ENCODE measurements around the gene PCBP3. TPM values are rescaled to one million over a fixed set of nuclear protein-coding genes. Genes with fewer than 3 reads are reported as not detected.

The PCBP3 gene
- total RNA-seq, 4 donors from 2014 or later, result 0.77 to 8.6 (median 3.2) TPM; not detected in 1

GRCh38 chr21:45897191-45898027 is 253.9 kb downstream of the PCBP3 start:
- no peak for DNase-seq
- Histone ChIP-seq H3K4me1 (peaks cover 0 to 8% of the 10 kb centered on the region in 2 donors), H3K27me3 (no peaks in the 10 kb centered on the region), H3K4me3 (no peak overlapping the region), H3K27ac (no peak overlapping the region), H3K36me3 (no peaks in the 10 kb centered on the region), H3K9me3 (no peaks in the 10 kb centered on the region)
- intact Hi-C loops (cut with DNase I; ENCODE audit: low total_unique reads), result no loop called here
- TF ChIP-seq CTCF (IDR thresholded peaks at IDR 0.05), result no peak
- TF ChIP-seq POLR2A (IDR thresholded peaks at IDR 0.05), result no peak

GRCh38 chr21:45898028-45898350 is 254.5 kb downstream of the PCBP3 start:
- TF ChIP-seq POLR2A (IDR thresholded peaks at IDR 0.05) (no peak), CTCF (IDR thresholded peaks at IDR 0.05) (no peak)
- H3K4me3 ChIP-seq, result no peak overlapping the region
- intact Hi-C loops (cut with DNase I; ENCODE audit: low total_unique reads), result no loop called here
- H3K27ac ChIP-seq, result no peak overlapping the region
- no peak for DNase-seq
- H3K36me3 ChIP-seq, result no peaks in the 10 kb centered on the region
- H3K27me3 ChIP-seq, result no peaks in the 10 kb centered on the region
- H3K4me1 ChIP-seq, result peaks cover 0 to 8% of the 10 kb centered on the region in 2 donors
- no peaks in the 10 kb centered on the region for H3K9me3 ChIP-seq

GRCh38 chr21:45898781-45899180 is 255.3 kb downstream of the PCBP3 start:
- Histone ChIP-seq H3K4me1 (peaks cover 0 to 6% of the 10 kb centered on the region in 2 donors), H3K27me3 (no peaks in the 10 kb centered on the region), H3K4me3 (no peak overlapping the region), H3K9me3 (no peaks in the 10 kb centered on the region), H3K27ac (no peak overlapping the region), H3K36me3 (no peaks in the 10 kb centered on the region)
- intact Hi-C loops (cut with DNase I; ENCODE audit: low total_unique reads), result no loop called here
- no peak for TF ChIP-seq POLR2A (IDR thresholded peaks at IDR 0.05)
- TF ChIP-seq CTCF (IDR thresholded peaks at IDR 0.05), result no peak
- DNase-seq, result no peak

GRCh38 chr21:45899317-45900033 is 255.9 kb downstream of the PCBP3 start:
- Histone ChIP-seq H3K36me3 (no peaks in the 10 kb centered on the region), H3K27ac (no peak overlapping the region), H3K4me3 (no peak overlapping the region), H3K4me1 (no peaks in the 10 kb centered on the region), H3K27me3 (no peaks in the 10 kb centered on the region), H3K9me3 (no peaks in the 10 kb centered on the region)
- intact Hi-C loops (cut with DNase I; ENCODE audit: low total_unique reads), result no loop called here
- TF ChIP-seq POLR2A (IDR thresholded peaks at IDR 0.05) (no peak), CTCF (IDR thresholded peaks at IDR 0.05) (no peak)
- no peak for DNase-seq
